IMR-90 (cell line): ENCODE measurements around the gene TP63.

ENCODE experiments used
- ELK1 ChIP-seq: fragments of 150-350 bp; IDR thresholded peaks from 2 replicates; pipeline ENCODE4 v1.6.1; 2016; ENCODE audit warnings: low read depth, mild to moderate bottlenecking, low read length, moderate library complexity, borderline replicate concordance
- FOS ChIP-seq: fragments of 150-350 bp; IDR thresholded peaks from 2 replicates; pipeline ENCODE4 v1.6.1; 2016; ENCODE audit warnings: low read depth, low read length
- MXI1 ChIP-seq: IDR thresholded peaks from 2 replicates; pipeline ENCODE4 v1.6.1; 2012; ENCODE audit warnings: low read depth, mild to moderate bottlenecking, low read length, moderate library complexity, borderline replicate concordance
- POLR2A ChIP-seq: IDR thresholded peaks from 2 replicates; pipeline ENCODE4 v1.6.1; 2012; ENCODE audit warnings: mild to moderate bottlenecking, low read depth, low read length
- RAD21 ChIP-seq: IDR thresholded peaks from 2 replicates; pipeline ENCODE4 v1.6.1; 2012; ENCODE audit warnings: low read length, improper control_type of control experiment
- RCOR1 ChIP-seq: IDR thresholded peaks from 2 replicates; pipeline ENCODE4 v1.6.1; 2012; ENCODE audit warnings: mild to moderate bottlenecking, low read length, improper control_type of control experiment; ENCODE audit not compliant: insufficient replicate concordance
- RFX5 ChIP-seq: IDR thresholded peaks from 2 replicates; pipeline ENCODE4 v1.8.0; 2012; ENCODE audit warnings: low read depth, mild to moderate bottlenecking, low read length, moderate library complexity
- SMC3 ChIP-seq: fragments of 150-350 bp; IDR thresholded peaks from 2 replicates; pipeline ENCODE4 v1.6.1; 2016; ENCODE audit warnings: low read depth, mild to moderate bottlenecking, antibody characterized with exemption, low read length, moderate library complexity
- USF2 ChIP-seq: fragments of 150-350 bp; IDR thresholded peaks from 2 replicates; pipeline ENCODE4 v1.6.1; 2017; ENCODE audit warnings: mild to moderate bottlenecking, antibody characterized with exemption, low read length, low read depth
- TF ChIP-seq, protein P1 (sequence below): conservative IDR thresholded peaks from 2 replicates; pipeline ENCODE4 v1.5.1; 2012; ENCODE audit warnings: mild to moderate bottlenecking, low read depth, low read length, improper control_type of control experiment

GRCh38 chr3:189845069-189845468 lies 213.9 kb downstream of the TP63 start:
- TF ChIP-seq, protein P1, sequence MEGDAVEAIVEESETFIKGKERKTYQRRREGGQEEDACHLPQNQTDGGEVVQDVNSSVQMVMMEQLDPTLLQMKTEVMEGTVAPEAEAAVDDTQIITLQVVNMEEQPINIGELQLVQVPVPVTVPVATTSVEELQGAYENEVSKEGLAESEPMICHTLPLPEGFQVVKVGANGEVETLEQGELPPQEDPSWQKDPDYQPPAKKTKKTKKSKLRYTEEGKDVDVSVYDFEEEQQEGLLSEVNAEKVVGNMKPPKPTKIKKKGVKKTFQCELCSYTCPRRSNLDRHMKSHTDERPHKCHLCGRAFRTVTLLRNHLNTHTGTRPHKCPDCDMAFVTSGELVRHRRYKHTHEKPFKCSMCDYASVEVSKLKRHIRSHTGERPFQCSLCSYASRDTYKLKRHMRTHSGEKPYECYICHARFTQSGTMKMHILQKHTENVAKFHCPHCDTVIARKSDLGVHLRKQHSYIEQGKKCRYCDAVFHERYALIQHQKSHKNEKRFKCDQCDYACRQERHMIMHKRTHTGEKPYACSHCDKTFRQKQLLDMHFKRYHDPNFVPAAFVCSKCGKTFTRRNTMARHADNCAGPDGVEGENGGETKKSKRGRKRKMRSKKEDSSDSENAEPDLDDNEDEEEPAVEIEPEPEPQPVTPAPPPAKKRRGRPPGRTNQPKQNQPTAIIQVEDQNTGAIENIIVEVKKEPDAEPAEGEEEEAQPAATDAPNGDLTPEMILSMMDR = no peak
- TF ChIP-seq ELK1 = no peak
- no peak for TF ChIP-seq MXI1
- no peak for TF ChIP-seq USF2
- TF ChIP-seq RAD21 = no peak
- no peak for TF ChIP-seq RFX5
- no peak for TF ChIP-seq POLR2A
- no peak for TF ChIP-seq RCOR1
- no peak for TF ChIP-seq FOS
- TF ChIP-seq SMC3 = no peak
